Posterior cingulate gyrus (tissue), 11 donors: ENCODE data around the gene TPST1.

Experiments
- DNase-seq, 10 donors: peaks; one replicate each; pipeline versions ENCODE4 v3.0.0 to v3.0.0-alpha.2; 2020 to 2021; ENCODE audit warnings: mixed read lengths in 3 of 10
- intact Hi-C: fragments of 100-400 bp; cut with DNase I; formaldehyde crosslinking; loops from one replicate; pipeline ENCODE4 v1.15.1; 2023

The TPST1 gene

DNA sequence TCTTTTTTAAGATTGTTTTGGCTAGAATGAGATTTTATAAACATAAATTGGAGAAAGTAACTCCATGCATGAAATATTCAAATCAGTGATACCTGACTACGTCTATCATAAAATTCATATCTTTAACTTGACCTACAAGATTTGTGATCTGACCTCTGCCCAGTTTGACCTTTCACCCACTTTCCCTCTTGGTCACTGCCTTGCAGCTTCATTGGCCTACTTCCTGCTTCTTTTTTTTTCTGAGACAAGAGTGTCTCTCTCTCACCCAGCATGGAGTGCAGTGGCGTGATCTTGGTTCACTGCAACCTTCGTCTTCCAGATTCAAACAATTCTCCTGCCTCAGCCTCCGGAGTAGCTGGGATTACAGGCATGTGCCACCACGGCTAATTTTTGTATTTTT, 28.5 kb downstream of the TPST1 start:
- intact Hi-C loops, result no loop called here
- no peak for DNase-seq

GRCh38 chr7:66236713-66237303, 31.7 kb downstream of the TPST1 start:
- no peak for DNase-seq
- intact Hi-C loops, result no loop called here

- no peak for DNase-seq
- intact Hi-C loops, result no loop called here
Observed at GRCh38 chr7:66237906-66238772, 33.0 kb downstream of the TPST1 start.

GRCh38 chr7:66238773-66239466, 33.8 kb downstream of the TPST1 start:
- DNase-seq, result no peak
- intact Hi-C loops, result no loop called here

DNA sequence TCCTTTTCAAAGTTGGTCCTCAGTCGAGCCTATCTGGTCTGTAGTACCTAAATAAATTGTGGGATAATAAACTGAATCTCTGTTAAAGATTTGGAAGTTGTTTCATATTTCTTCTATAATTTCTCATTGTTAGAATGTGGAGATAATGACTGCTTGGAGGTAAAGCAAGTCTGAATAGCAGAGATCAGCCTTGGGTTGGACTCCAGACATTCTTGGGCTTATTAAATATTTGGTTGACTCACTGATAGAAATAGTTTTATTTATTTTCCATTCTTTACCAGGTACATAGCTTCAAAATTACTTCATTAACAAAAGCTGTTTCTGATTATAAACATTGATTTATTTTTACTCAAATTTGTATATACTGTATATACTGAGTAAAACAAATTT, 34.3 kb downstream of the TPST1 start:
- intact Hi-C loops, result no loop called here
- DNase-seq, result no peak

DNA sequence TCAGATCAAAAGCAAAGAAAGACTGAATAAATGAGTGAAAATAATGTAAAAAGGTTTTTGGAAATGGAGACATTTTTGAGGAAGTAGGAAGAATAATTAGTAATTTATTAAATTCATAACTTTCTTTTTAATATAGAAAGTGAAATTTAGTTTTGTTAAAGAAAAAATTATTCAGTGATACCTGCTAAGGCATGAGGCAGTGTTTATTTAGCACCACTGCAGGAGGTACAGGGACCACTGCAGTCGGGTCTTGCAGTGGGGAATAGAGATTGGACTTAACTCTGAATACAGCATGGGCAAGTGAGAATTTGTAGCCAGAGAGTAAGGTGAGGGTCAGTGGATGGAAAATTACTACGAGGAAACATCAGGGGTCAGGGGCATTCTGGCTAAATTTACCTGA, 39.9 kb downstream of the TPST1 start:
- intact Hi-C loops, result no loop called here
- DNase-seq, result no peak

GRCh38 chr7:66246554-66247171, 41.5 kb downstream of the TPST1 start:
- no peak for DNase-seq
- intact Hi-C loops, result no loop called here

DNA sequence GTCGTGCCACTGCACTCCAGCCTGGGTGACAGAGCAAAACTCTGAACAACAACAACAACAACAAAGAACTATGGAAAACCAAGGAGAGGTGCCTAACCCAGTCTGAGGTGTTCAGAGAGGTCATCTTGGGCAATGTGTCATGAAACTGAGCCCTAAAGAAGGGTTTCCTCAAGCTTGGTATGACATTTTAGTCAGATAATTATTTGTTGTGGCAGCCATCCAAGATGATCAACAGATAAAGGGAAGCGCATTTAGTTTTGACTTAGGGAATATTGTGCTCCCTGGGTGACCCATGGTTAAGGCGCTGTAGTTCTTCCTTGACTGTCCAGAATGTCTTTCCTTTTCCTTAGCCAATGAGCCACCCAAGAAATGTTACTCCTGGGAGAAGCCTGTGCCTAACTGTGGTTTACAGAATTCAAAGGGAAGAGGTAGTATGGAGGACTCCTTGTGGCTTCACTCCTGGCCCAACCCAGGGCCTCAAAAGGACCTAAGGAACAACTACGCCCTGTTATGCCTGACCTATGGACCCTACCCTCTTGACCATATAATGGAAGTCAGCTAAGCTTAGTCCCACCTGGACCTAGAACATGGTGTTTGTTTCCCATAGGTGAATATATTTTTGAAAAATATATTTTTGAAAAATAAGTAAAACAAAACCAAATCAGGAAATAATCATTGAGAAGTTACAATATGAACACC, 42.4 kb downstream of the TPST1 start:
- no peak for DNase-seq

DNA sequence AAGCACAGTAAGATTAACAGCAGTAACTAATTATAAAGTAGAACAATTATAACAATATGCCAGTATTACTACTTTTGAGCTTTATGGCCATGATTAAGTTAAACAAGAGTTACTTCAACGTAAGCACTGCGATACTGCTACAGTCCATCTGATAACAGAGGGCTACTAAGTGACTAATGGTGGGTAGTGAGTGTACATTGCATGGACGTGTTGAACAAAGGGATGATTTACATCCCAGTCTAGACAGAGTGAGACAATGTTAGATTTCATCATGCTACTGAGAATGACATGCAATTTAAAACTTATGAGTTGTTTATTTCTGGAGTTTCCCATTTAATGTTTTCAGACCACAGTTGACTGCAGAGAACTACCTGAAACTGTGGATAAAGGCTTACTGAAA, 45.6 kb downstream of the TPST1 start:
- DNase-seq, result no peak
- intact Hi-C loops, result no loop called here

More for the DNA sequence above, 42.4 kb downstream of the TPST1 start:
- intact Hi-C loops, result no loop called here

DNA sequence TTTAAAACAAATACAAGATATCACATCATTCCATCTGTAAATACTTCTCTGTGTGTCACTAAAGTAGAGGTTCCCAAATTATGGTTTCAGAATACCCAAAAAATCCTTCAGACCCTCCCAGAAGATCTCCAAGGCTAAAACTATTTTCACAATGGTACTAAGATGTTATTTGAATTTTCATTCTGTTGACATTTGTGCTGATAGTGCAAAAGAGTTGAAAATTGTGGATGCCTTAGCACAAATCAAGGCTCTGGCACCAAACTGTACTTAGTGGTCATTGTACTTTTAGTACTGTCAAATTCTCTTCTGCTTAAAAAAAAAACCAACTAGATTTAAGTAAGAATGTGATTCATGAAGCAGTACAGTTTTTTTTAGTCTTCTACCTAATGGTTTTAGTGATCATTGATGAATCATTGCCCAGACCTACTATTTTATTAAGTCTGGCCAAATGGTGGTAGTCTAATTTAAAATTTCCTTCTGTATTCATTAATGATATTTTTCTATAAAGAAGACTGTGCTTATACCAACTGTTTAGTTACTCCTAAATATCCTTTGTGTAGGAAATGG, 50.5 kb downstream of the TPST1 start:
- intact Hi-C loops, result no loop called here
- DNase-seq, result no peak

DNA sequence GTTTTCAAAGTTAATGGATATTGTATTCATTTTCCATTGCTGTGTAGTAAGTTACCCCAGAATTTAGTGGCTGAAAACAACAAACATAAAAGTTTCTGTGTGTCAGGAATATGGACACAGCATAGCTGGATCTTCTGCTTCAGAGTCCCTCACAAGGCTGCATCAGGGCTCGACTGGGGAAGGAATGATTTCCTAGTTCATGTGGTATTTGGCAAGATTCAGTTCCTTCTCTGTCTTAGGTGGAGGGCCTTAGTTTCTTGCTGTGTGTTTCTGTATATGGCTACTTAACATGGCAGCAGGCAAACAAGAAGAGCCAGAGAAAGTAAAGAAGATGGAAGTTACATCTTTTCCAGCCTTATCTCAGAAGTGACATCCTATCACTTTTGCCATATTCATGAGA, 51.1 kb downstream of the TPST1 start:
- DNase-seq, result no peak
- intact Hi-C loops, result no loop called here

DNA sequence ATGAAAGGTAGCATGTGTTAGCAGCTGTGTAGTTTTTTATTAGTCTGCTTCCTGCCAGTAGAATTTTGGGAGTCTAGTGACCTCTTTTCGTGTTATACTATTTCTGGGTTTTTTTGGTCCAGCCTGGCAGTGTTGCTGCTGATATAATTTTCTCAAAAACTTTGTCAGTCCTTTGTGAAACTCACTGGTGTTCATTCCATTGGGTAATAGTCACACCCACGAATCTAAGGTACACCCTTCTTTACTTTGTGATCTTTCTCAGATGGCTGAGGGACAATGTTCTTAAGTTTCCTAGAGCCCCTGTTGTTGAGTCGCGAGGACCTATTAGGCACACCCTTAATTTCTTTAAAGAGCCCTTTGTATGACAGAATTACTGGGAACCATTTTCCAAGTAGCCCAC, 52.3 kb downstream of the TPST1 start:
- no peak for DNase-seq

DNA sequence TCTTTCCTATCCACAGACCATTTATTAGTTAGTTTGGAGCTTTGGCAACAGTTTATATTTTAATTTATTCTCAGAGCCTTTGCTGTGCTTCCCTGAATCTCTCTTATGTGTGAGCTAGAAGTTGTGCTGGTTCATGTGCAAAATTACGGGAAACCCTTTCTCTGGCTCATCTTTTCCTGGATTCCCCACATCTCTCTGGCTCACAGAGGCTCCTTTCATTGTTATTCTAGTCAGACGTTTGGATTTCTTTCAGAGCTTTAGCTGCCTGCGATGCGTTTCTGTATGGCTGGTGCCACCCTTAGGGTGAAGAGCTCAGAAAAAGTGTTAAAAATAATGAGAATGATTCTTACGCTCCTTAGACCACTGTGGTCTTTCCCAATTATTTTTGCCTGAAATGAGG, 53.3 kb downstream of the TPST1 start:
- intact Hi-C loops, result no loop called here
- peak in 1 of 10 donors; percentile 12 for DNase-seq

More for the DNA sequence above, 52.3 kb downstream of the TPST1 start:
- intact Hi-C loops, result no loop called here

GRCh38 chr7:66261941-66262340, 56.8 kb downstream of the TPST1 start:
- intact Hi-C loops, result no loop called here
- DNase-seq, result no peak

GRCh38 chr7:66263936-66264335, 58.8 kb downstream of the TPST1 start:
- intact Hi-C loops, result no loop called here
- DNase-seq, result no peak

- no peak for DNase-seq
- intact Hi-C loops, result no loop called here
Observed at GRCh38 chr7:66265566-66265965, 60.4 kb downstream of the TPST1 start.

- no peak for DNase-seq
- intact Hi-C loops, result no loop called here
Observed at GRCh38 chr7:66267249-66267648, 62.1 kb downstream of the TPST1 start.

GRCh38 chr7:66269978-66270377, 64.8 kb downstream of the TPST1 start:
- no peak for DNase-seq
- intact Hi-C loops, result no loop called here

DNA sequence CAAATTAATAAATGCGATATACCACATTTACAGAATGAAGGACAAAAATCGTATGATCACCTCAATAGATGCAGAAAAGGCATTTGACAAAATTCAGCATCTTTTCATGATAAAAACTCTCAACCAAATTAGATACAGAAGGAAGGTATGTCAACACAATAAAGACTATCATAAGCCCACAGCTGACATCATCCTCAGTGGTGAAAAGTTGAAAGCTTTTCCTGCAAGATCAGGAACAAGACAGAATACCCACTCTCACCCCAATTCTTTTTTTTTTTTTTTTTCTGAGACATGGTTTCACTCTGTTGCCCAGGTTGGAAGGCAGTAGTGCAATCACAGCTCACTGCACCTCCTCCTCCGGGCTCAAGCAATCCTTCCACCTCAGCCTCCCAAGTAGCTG, 67.2 kb downstream of the TPST1 start:
- intact Hi-C loops, result no loop called here
- no peak for DNase-seq

DNA sequence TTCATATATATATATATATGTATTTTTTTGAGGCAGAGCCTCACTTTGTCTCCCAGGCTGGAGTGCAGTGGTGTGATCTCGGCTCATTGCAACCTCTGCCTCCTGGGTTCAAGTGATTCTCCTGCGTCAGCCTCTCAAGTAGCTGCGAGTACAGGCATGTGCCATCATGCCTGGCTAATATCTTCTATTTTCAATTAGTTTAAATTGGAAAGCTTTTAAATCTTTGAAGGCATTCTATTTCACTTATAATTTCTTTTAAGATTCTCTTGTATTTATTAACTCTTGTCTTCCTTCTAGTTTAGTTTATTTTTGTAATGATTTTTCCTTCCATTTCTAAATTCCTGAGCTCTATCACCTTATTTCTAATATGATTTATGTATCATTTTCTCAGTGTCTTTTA, 71.2 kb downstream of the TPST1 start:
- DNase-seq, result no peak
- intact Hi-C loops, result no loop called here
